Thymus (tissue), 11 donors: ENCODE data around the gene RASGEF1B. TPM values are rescaled to one million over a fixed set of nuclear protein-coding genes. Genes with fewer than 3 reads are reported as not detected.

Source experiments
- DNase-seq, 9 donors: peaks; one replicate each; pipeline ENCODE4 v3.0.0-alpha.2; 2013; ENCODE audit warnings: low spot score in 9 of 9, low read depth in 6 of 9, missing footprints in 1 of 9
- H3K27ac ChIP-seq, 2 donors: one replicate each; pipeline ENCODE4 v1.5.1; 2013; ENCODE audit warnings: control low read depth in 1 of 2, low read depth in 1 of 2, low read length in 1 of 2, mild to moderate bottlenecking in 1 of 2, moderate library complexity in 1 of 2
- H3K27me3 ChIP-seq, 2 donors: one replicate each; pipeline ENCODE4 v1.5.1; 2013; ENCODE audit warnings: low read length in 1 of 2; ENCODE audit not compliant: control insufficient read depth in 2 of 2, insufficient read depth in 1 of 2
- H3K36me3 ChIP-seq, 2 donors: one replicate each; pipeline ENCODE4 v1.5.1; 2013; ENCODE audit warnings: low read length in 1 of 2, mild to moderate bottlenecking in 1 of 2, moderate library complexity in 1 of 2; ENCODE audit not compliant: control insufficient read depth in 2 of 2, insufficient read depth in 2 of 2
- H3K4me1 ChIP-seq, 2 donors: one replicate each; pipeline ENCODE4 v1.5.1; 2013; ENCODE audit warnings: low read length in 2 of 2; ENCODE audit not compliant: control insufficient read depth in 2 of 2, insufficient read depth in 2 of 2
- H3K4me3 ChIP-seq, 2 donors: one replicate each; pipeline ENCODE4 v1.5.1; 2013; ENCODE audit warnings: low read length in 2 of 2, control low read depth in 1 of 2, mild to moderate bottlenecking in 1 of 2
- H3K9me3 ChIP-seq, 2 donors: one replicate each; pipeline ENCODE4 v1.5.1; 2013; ENCODE audit warnings: low read length in 1 of 2, mild to moderate bottlenecking in 1 of 2; ENCODE audit not compliant: control insufficient read depth in 2 of 2, insufficient read depth in 1 of 2
- WGBS: extraction: QIAGEN DNeasy Blood & Tissue Kit; methylation state at CpG from one replicate; pipeline ENCODE4 v1.1.7; 2013; 5-methylcytosine and 5-hydroxymethylcytosine counted together
- polyA plus RNA-seq: library from polyadenylated mRNA; stranded (reverse); fragments of 200-250 nt; gene quantifications from one replicate; pipeline ENCODE4 v1.2.3, GENCODE V29; 2013
- total RNA-seq: library from RNA; stranded (reverse); fragments of 120-200 nt; gene quantifications from one replicate; pipeline ENCODE4 v1.2.4, GENCODE V29; 2013
- donor health status: healthy.

Gene RASGEF1B
- total and polyA plus RNA-seq, 2 donors, result 18.3 to 19.9 TPM

DNA sequence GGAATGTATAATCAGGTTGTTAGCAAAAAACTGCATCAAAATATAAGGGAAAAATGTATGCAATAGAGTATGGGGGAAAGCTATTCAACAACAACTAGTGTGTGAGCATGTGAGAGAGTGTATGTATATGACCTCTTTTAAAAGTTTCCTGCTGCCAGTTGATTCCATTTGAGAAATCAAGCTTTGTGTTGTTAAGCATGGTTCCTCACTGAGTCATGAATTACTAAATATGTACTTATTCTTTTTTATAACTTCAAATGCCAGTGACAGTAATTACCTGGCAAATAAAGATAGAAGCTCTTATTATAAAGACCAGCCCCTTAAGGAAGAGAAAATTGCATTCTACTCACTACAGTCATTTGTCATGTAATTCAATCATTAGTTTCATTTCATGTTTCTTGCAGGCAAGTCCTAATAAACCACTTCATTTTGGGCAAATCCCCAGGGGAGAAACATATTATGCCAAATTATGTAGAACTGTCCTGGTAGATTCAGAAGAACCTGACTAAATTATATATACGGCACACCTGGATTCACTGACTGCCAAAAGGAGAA, 19.2 kb downstream of the RASGEF1B start:
- no peaks in the 10 kb centered on the region for H3K9me3 ChIP-seq
- H3K4me3 ChIP-seq, result no peak overlapping the region
- H3K4me1 ChIP-seq, result no peaks in the 10 kb centered on the region
- 93% methylated on average over 1 of the region's 1 CpG for WGBS
- H3K27ac ChIP-seq, result no peak overlapping the region
- peaks cover 21 to 69% of the 10 kb centered on the region in 2 donors for H3K36me3 ChIP-seq
- no peaks in the 10 kb centered on the region for H3K27me3 ChIP-seq
- no peak for DNase-seq

DNA sequence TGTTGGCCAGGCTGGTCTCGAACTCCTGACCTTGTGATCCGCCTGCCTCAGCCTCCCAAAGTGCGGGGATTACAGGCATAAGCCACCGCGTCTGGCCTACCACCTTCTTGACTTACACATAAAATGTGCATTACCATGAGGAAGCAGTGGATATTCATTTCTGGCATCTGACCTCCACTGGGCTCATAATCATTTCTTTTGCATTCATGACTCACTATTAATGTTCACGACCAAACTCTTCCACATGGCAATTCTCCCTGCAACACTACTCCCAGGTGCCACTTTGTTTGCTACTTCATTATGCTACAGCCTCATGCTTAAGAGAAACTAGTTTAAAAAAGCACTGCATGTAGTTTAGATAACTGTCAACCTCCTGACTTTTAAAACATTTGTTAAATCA, 22.7 kb downstream of the RASGEF1B start:
- DNase-seq, result no peak
- H3K9me3 ChIP-seq, result no peaks in the 10 kb centered on the region
- no peak overlapping the region for H3K27ac ChIP-seq
- 98% methylated on average over 6 of the region's 6 CpGs for WGBS
- H3K36me3 ChIP-seq, result peaks cover 31 to 72% of the 10 kb centered on the region in 2 donors
- no peaks in the 10 kb centered on the region for H3K4me1 ChIP-seq
- H3K4me3 ChIP-seq, result no peak overlapping the region
- no peaks in the 10 kb centered on the region for H3K27me3 ChIP-seq

DNA sequence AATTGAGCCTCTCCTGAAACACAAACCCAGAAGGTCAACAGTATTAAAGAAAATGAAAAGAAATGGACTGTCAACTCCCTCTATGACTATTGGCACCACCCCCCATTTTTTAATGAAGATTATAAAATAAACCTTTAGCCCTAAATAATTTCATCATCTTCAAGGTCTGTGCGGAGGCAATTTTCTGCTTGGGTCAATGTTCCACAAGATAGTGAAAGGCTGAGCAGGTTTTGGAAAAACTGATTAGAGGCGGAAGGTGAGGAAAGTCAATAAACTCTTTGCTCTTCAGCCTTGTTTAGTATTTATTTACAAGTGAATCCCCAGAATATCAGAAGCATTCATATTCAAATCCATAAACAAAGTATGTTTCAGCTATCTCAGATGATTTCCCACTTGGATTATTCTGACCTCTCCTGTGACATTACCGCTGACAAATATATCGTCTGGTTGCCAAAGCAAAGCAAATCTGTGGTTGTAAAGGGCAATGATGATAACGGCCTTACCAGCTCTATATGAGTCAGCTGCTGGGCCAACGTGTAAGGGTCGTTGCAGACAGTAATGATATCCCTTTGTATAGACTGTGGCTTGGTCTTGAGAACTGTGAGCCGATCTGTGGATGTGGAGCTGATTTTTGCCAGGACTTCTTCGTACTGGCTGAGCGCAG, 24.0 kb downstream of the RASGEF1B start:
- no peaks in the 10 kb centered on the region for H3K9me3 ChIP-seq
- H3K4me1 ChIP-seq, result no peaks in the 10 kb centered on the region
- WGBS, result 92% methylated on average over 10 of the region's 10 CpGs
- peaks cover 31 to 69% of the 10 kb centered on the region in 2 donors for H3K36me3 ChIP-seq
- no peak for DNase-seq
- no peak overlapping the region for H3K27ac ChIP-seq
- H3K27me3 ChIP-seq, result no peaks in the 10 kb centered on the region
- H3K4me3 ChIP-seq, result no peak overlapping the region

GRCh38 chr4:81446634-81447033, 25.1 kb downstream of the RASGEF1B start:
- H3K27me3 ChIP-seq, result no peaks in the 10 kb centered on the region
- peaks cover 30 to 67% of the 10 kb centered on the region in 2 donors for H3K36me3 ChIP-seq
- no peak overlapping the region for H3K4me3 ChIP-seq
- H3K4me1 ChIP-seq, result no peaks in the 10 kb centered on the region
- 98% methylated on average over 1 of the region's 1 CpG for WGBS
- H3K27ac ChIP-seq, result no peak overlapping the region
- DNase-seq, result no peak
- H3K9me3 ChIP-seq, result no peaks in the 10 kb centered on the region

DNA sequence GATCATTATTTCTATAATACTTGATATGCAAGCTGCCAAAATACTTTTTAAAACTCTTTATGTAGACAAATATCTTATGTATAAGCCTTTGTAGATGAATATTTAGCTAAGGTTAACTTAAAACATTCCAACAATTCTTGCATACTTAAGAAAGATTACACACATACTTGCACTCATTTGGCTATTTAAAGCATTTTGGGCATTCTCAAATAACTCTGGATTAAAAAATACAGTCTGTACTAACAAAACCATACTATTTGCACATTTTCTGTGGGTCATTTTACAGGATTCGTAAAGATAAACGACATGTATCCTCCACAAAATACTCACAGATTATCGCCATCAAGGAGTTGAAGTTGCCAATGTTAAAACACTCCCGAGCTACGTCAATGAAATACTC, 26.5 kb downstream of the RASGEF1B start:
- DNase-seq, result no peak
- over 99% methylated on average over 5 of the region's 5 CpGs for WGBS
- Histone ChIP-seq H3K4me1 (no peaks in the 10 kb centered on the region), H3K36me3 (peaks cover 26 to 68% of the 10 kb centered on the region in 2 donors), H3K4me3 (no peak overlapping the region), H3K9me3 (no peaks in the 10 kb centered on the region), H3K27ac (no peak overlapping the region), H3K27me3 (no peaks in the 10 kb centered on the region)

DNA sequence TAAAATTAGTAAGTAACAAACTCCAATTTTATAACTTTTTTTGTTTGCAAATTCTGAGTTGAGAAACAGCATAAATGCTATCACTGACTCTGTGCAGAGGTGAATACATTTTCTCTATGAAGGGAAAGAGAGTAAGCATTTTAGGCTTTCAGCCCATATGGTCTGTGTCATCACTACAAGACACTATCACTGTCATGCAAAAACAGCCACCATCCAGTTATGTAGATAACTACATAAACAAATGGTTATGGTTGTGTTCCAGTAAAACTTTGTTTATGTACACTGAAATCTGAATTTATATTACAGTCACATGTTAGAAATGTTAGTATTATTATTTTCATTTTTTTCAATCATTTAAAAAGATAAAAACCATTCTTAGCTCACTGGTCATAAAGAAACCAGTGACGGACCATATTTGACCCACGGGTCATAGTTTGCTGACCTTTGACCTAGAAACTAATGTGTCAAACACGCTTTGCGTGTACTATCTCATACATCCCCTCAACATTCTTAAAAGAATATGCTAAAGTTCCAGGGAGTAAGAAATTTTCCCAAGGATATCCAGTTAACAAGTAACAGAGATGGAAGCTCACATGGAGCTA, 29.1 kb downstream of the RASGEF1B start:
- no peak for DNase-seq
- H3K36me3 ChIP-seq, result peaks cover 24 to 66% of the 10 kb centered on the region in 2 donors
- 98% methylated on average over 4 of the region's 4 CpGs for WGBS

GRCh38 chr4:81440949-81441348, 30.8 kb downstream of the RASGEF1B start:
- 96% methylated on average over 4 of the region's 4 CpGs for WGBS
- H3K27ac ChIP-seq, result no peak overlapping the region
- no peaks in the 10 kb centered on the region for H3K9me3 ChIP-seq
- H3K4me3 ChIP-seq, result no peak overlapping the region
- peaks cover 12 to 56% of the 10 kb centered on the region in 2 donors for H3K36me3 ChIP-seq
- H3K27me3 ChIP-seq, result no peaks in the 10 kb centered on the region
- H3K4me1 ChIP-seq, result no peaks in the 10 kb centered on the region
- DNase-seq, result no peak

More for the DNA sequence above, 29.1 kb downstream of the RASGEF1B start:
- H3K27ac ChIP-seq, result no peak overlapping the region
- H3K4me1 ChIP-seq, result no peaks in the 10 kb centered on the region
- H3K4me3 ChIP-seq, result no peak overlapping the region
- H3K27me3 ChIP-seq, result no peaks in the 10 kb centered on the region
- H3K9me3 ChIP-seq, result no peaks in the 10 kb centered on the region

DNA sequence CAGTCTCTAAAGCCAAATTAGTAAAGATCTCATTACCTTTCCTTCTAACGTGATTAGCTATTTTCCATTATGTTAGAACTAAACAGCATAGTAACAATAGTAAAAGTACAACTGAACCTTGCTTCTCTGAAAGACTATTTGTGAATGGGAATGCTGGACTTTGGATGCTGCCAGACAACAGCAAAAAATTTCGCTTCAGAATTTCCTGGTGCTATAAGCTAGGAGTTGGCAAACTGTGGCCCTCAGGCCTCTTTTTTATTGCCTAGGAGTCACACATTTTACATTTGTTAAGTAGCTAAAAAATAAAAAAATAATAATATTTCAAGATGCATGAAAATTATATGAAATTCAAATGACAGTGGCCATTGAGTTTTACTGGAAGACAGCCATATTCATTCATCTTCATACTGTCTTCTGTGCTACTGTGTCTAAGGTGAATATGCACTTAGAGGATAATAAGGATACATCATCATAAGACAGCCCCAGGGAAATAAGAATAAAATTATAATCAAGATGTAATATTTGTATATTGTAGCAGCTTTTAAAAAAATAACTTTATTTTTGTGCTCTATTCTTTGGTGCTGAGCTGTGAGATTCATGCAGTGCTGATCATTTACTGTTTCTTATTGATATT, 34.6 kb downstream of the RASGEF1B start:
- H3K36me3 ChIP-seq, result peaks cover 24 to 52% of the 10 kb centered on the region in 2 donors

DNA sequence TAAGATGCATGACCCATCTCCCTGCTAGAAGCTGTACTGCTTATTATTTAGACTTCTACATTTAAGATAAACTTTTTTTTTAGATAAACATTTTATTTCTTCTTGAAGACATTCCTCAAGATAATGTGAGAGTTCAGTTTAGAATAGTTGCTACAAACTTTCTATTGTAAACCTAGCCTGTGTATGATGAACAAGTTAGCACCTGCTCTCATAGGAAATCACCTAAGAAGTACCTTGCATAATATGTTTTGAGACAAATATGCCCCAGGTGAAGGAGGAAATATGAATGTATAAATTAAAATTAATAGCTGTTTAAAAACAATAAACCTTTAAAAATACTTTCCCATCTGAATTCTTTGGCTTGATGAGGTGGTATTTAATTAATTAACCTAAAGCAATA, 35.6 kb downstream of the RASGEF1B start:
- Histone ChIP-seq H3K27me3 (no peaks in the 10 kb centered on the region), H3K4me1 (no peaks in the 10 kb centered on the region), H3K9me3 (no peaks in the 10 kb centered on the region), H3K4me3 (no peak overlapping the region), H3K27ac (no peak overlapping the region), H3K36me3 (peaks cover 24 to 50% of the 10 kb centered on the region in 2 donors)
- no peak for DNase-seq

More for the DNA sequence above, 34.6 kb downstream of the RASGEF1B start:
- Histone ChIP-seq H3K4me1 (no peaks in the 10 kb centered on the region), H3K27me3 (no peaks in the 10 kb centered on the region), H3K9me3 (no peaks in the 10 kb centered on the region), H3K4me3 (no peak overlapping the region), H3K27ac (no peak overlapping the region)
- WGBS, result 97% methylated on average over 2 of the region's 2 CpGs
- no peak for DNase-seq
